Epithelial cell of proximal tubule (primary cell): ENCODE data around the gene TSPO2. TPM values are rescaled to one million over a fixed set of nuclear protein-coding genes. Genes with fewer than 3 reads are reported as not detected.

Source experiments
- DNase-seq: peaks from one replicate; pipeline ENCODE4 v3.0.0-alpha.2; 2011; ENCODE audit warnings: low read depth
- H3K4me3 ChIP-seq: 2 replicates; pipeline ENCODE4 v1.5.1; 2011; ENCODE audit warnings: low read depth, mild to moderate bottlenecking, low read length
- total RNA-seq: library from RNA; depleted of rRNA; stranded (reverse); fragments of >200 nt; gene quantifications from 2 replicates; pipeline ENCODE4 v1.2.3, GENCODE V29; 2015
- TF ChIP-seq, protein P1 (sequence below): conservative IDR thresholded peaks from 2 replicates; pipeline ENCODE4 v1.5.1; 2012; ENCODE audit warnings: low read depth, mild to moderate bottlenecking, low read length

TSPO2 gene
- total RNA-seq, 1 donor from 2014 or later: not detected

DNA sequence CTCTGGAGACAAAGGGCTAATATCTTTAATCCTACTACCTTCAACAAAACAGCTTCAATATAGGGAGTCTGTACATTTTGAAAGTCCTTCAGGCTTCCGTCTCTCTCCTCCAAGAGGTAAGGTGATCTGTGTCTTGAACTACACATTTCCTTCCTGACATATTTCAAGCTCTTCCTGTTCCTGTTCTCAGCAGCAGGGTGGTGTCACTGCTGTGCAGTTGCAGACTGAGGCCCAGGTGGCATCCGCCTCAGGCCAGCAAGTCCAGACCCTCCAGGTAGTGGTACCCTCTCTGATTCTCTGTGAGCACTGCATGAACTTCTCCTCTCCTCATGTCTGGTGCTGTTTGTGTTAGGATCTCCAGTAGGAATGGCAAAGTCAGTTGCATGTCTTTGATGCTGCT, 38.4 kb downstream of the TSPO2 start:
- TF ChIP-seq, protein P1, sequence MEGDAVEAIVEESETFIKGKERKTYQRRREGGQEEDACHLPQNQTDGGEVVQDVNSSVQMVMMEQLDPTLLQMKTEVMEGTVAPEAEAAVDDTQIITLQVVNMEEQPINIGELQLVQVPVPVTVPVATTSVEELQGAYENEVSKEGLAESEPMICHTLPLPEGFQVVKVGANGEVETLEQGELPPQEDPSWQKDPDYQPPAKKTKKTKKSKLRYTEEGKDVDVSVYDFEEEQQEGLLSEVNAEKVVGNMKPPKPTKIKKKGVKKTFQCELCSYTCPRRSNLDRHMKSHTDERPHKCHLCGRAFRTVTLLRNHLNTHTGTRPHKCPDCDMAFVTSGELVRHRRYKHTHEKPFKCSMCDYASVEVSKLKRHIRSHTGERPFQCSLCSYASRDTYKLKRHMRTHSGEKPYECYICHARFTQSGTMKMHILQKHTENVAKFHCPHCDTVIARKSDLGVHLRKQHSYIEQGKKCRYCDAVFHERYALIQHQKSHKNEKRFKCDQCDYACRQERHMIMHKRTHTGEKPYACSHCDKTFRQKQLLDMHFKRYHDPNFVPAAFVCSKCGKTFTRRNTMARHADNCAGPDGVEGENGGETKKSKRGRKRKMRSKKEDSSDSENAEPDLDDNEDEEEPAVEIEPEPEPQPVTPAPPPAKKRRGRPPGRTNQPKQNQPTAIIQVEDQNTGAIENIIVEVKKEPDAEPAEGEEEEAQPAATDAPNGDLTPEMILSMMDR: no peak
- no peak overlapping the region for H3K4me3 ChIP-seq
- no peak for DNase-seq

- no peak overlapping the region for H3K4me3 ChIP-seq
- no peak for DNase-seq
Observed at GRCh38 chr6:41083072-41083471, 40.8 kb downstream of the TSPO2 start.

DNA sequence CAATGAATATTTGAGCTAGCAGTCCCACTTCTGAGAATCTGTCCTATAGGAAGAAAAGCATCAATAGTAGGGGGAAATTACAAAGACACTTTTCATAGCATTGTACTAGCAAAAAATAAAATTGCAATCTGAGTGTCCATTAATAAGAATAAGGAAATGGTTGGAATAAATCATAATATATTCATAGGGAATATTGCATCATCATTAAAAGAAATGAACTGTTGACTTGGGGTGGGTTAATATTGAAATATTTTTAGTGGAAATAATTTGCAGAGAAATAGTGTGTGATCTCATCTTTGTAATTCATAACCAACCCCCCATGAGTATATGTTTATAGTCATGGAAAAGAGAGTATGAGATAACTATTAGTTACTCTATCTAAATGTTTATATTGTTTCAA, 42.9 kb downstream of the TSPO2 start:
- DNase-seq: no peak
- H3K4me3 ChIP-seq: no peak overlapping the region
- TF ChIP-seq, protein P1: no peak

More at GRCh38 chr6:41083072-41083471, 40.8 kb downstream of the TSPO2 start:
- TF ChIP-seq, protein P1: no peak

DNA sequence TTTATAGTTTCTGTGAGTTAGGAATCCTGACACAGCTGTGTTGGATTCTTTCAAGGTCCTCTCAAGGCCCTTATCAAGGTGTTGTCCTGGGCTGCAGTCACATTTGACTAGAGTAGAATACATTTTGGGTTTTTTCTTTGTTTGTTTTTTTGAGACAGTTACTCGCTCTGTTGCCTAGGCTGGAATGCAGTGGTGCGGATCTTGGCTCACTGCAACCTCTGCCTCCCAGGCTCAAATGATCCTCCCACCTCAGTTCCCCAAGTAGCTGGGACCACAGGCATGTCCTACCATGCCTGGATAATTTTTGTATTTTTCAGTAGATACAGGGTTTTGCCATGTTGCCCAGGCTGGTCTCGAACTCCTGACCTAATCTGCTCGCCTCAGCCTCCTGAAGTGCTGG, 46.2 kb downstream of the TSPO2 start:
- no peak for DNase-seq
- TF ChIP-seq, protein P1: no peak
- no peak overlapping the region for H3K4me3 ChIP-seq

DNA sequence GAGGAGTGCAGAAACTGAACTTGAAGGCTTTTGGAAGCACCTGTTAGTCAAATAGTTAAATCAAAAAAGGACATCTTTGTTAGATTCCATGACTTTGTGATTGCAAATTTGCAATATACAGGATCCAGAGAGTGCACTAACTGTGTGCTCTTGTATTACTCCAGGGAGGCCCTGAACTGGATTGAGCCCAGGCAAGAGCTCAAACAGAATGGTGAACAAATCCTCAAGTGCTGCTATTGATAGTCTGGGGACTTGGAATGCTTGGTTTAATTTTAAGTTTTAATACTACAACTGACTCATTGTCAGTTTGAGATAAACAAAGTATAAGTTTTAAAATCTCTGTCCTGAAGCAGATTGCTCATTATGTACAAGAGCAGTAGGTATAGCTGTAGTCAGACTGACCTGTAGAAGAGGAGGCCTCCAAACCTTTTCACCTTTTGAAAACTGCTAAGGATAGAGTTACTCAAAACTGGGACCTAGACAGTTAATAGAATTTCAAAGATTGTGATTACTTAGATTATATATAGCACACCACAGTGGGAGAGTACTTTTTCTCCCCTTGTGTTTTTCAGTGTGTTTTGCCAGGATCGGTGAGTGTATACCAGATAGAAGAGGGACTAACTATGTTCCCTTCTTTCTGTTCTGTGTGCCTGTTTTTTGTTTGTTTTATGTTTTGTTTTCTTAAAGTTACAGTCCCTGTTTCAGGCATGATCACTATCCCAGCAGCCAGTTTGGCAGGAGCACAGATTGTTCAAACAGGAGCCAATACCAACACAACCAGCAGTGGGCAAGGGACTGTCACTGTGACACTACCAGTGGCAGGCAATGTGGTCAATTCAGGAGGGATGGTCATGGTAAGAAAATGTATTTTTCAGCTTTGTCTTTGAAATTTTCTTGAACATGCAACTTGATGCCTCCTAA, 48.8 kb downstream of the TSPO2 start:
- no peak for DNase-seq
- no peak overlapping the region for H3K4me3 ChIP-seq
- TF ChIP-seq, protein P1: no peak

- no peak for DNase-seq
- TF ChIP-seq, protein P1: peak; percentile 57
- H3K4me3 ChIP-seq: no peak overlapping the region
Observed at GRCh38 chr6:41092421-41093140, 50.3 kb downstream of the TSPO2 start.
